IPS DF 6.9 (cell line): ENCODE results near the gene POFUT2.

Source experiments
- DNase-seq: peaks from one replicate; pipeline ENCODE4 v3.0.0-alpha.2; 2013; ENCODE audit warnings: low read depth, low spot score
- H3K27ac ChIP-seq: one replicate; pipeline ENCODE4 v1.5.1; 2013; ENCODE audit warnings: low read length, control low read depth
- H3K27me3 ChIP-seq: 2 replicates; pipeline ENCODE4 v1.6.1; 2013; ENCODE audit warnings: mild to moderate bottlenecking, low read length; ENCODE audit not compliant: control insufficient read depth, insufficient read depth
- H3K36me3 ChIP-seq: 2 replicates; pipeline ENCODE4 v1.6.1; 2013; ENCODE audit warnings: low read length; ENCODE audit not compliant: control insufficient read depth, insufficient read depth
- H3K4me1 ChIP-seq: 2 replicates; pipeline ENCODE4 v1.6.1; 2013; ENCODE audit warnings: low read length; ENCODE audit not compliant: control insufficient read depth, insufficient read depth
- H3K4me3 ChIP-seq: 2 replicates; pipeline ENCODE4 v1.5.1; 2013; ENCODE audit warnings: mild to moderate bottlenecking, low read length
- H3K9me3 ChIP-seq: 2 replicates; pipeline ENCODE4 v1.6.1; 2013; ENCODE audit warnings: low read length, inconsistent platforms; ENCODE audit not compliant: control insufficient read depth, insufficient read depth
- WGBS: extraction: QIAGEN DNeasy Blood & Tissue Kit; methylation state at CpG from one replicate; pipeline ENCODE4 v1.1.7; 2013; ENCODE audit warnings: mixed read lengths, missing lambda C conversion rate; ENCODE audit not compliant: insufficient read length, insufficient coverage; 5-methylcytosine and 5-hydroxymethylcytosine counted together

The POFUT2 gene

GRCh38 chr21:45331531-45332147 is 43.9 kb upstream of the POFUT2 start:
- Histone ChIP-seq H3K36me3 (no peaks in the 10 kb centered on the region), H3K27me3 (no peaks in the 10 kb centered on the region), H3K4me3 (no peak overlapping the region), H3K4me1 (peaks cover 11% of the 10 kb centered on the region), H3K9me3 (no peaks in the 10 kb centered on the region), H3K27ac (no peak overlapping the region)
- no peak for DNase-seq
- WGBS, result no CpG with 5 or more reads among the region's 17 CpGs

DNA sequence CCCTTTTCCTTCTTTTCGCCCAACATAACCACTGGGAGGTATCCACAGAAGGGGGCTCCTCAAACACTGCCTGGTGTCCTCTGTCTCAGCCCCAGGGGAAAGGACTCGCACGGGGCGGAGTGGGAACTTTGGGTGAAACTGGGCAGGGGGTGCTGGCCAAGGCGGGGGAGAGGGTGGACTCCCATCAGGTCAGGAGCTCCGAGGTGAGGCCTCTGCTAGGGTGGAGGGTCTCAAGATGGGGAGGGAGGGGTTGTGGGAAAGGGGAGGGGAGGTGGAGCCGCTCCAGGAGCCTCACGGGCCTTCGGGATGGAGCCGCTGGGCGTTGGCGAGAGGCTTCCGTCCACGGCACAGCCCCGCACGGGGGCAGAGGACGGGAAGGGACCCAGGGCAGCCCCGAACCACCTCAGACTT is 43.2 kb upstream of the POFUT2 start:
- H3K36me3 ChIP-seq, result no peaks in the 10 kb centered on the region
- no CpG with 5 or more reads among the region's 18 CpGs for WGBS
- no peak for DNase-seq
- peaks cover 8% of the 10 kb centered on the region for H3K4me1 ChIP-seq
- no peaks in the 10 kb centered on the region for H3K9me3 ChIP-seq
- no peak overlapping the region for H3K27ac ChIP-seq
- H3K4me3 ChIP-seq, result no peak overlapping the region
- H3K27me3 ChIP-seq, result no peaks in the 10 kb centered on the region

GRCh38 chr21:45330075-45330781 is 42.5 kb upstream of the POFUT2 start:
- no CpG with 5 or more reads among the region's 15 CpGs for WGBS
- no peaks in the 10 kb centered on the region for H3K27me3 ChIP-seq
- DNase-seq, result no peak
- H3K27ac ChIP-seq, result no peak overlapping the region
- peaks cover 8% of the 10 kb centered on the region for H3K4me1 ChIP-seq
- no peaks in the 10 kb centered on the region for H3K9me3 ChIP-seq
- no peak overlapping the region for H3K4me3 ChIP-seq
- H3K36me3 ChIP-seq, result no peaks in the 10 kb centered on the region

DNA sequence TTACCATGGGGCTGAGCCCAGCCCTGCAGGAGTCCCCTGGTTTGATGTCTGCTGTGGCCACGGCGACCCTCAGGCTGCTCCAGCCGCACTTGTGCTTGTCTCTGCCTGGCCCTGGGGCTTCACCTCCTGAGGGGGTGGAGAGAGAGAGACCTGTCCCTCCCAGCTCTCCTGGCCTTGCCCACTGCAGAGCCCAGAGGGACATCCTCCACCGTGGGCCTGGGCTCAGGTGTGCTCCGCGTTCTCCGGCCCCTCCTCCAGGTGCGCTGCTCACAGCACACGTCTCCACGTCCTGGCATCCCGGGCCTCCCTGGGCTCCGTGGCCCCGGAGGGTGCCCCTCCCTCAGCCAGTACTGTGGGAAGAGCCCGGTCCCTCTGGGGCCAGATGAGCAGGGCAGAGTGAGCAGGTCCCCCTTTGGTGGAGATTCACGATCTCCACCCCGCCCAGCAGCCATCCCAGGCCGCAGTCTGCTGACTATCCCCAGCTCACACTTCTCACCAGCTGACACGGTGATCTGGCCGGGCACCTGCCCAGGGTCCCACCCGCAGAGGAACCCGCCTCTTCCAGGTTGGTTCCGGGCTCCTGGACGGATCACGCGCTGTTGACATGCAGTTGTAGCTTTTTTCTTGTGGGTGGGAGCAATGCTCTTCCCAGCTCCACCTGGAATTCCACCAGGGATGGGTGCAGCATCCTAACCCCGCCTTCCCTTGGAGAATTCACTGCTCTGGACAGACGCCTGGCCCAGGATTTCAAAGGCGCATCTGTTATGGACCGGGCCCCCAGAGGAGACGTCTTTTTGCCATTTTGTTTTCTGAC is 41.8 kb upstream of the POFUT2 start:
- WGBS, result no CpG with 5 or more reads among the region's 30 CpGs
- H3K9me3 ChIP-seq, result no peaks in the 10 kb centered on the region
- H3K36me3 ChIP-seq, result no peaks in the 10 kb centered on the region
- H3K27ac ChIP-seq, result no peak overlapping the region
- DNase-seq, result no peak
- peaks cover 8% of the 10 kb centered on the region for H3K4me1 ChIP-seq
- no peaks in the 10 kb centered on the region for H3K27me3 ChIP-seq
- H3K4me3 ChIP-seq, result no peak overlapping the region

GRCh38 chr21:45328198-45329091 is 40.8 kb upstream of the POFUT2 start:
- no CpG with 5 or more reads among the region's 43 CpGs for WGBS
- Histone ChIP-seq H3K4me3 (no peak overlapping the region), H3K27ac (no peak overlapping the region), H3K36me3 (no peaks in the 10 kb centered on the region), H3K4me1 (peaks cover 11% of the 10 kb centered on the region), H3K9me3 (no peaks in the 10 kb centered on the region), H3K27me3 (no peaks in the 10 kb centered on the region)
- DNase-seq, result no peak

GRCh38 chr21:45327441-45328197 is 39.9 kb upstream of the POFUT2 start:
- no peak for DNase-seq
- Histone ChIP-seq H3K36me3 (no peaks in the 10 kb centered on the region), H3K9me3 (no peaks in the 10 kb centered on the region), H3K4me1 (peaks cover 18% of the 10 kb centered on the region), H3K27me3 (no peaks in the 10 kb centered on the region), H3K27ac (no peak overlapping the region), H3K4me3 (no peak overlapping the region)
- no CpG with 5 or more reads among the region's 23 CpGs for WGBS

GRCh38 chr21:45326891-45327440 is 39.3 kb upstream of the POFUT2 start:
- peaks cover 19% of the 10 kb centered on the region for H3K4me1 ChIP-seq
- no peaks in the 10 kb centered on the region for H3K9me3 ChIP-seq
- H3K27me3 ChIP-seq, result no peaks in the 10 kb centered on the region
- no peaks in the 10 kb centered on the region for H3K36me3 ChIP-seq
- no peak for DNase-seq
- H3K4me3 ChIP-seq, result no peak overlapping the region
- WGBS, result no CpG with 5 or more reads among the region's 8 CpGs
- H3K27ac ChIP-seq, result no peak overlapping the region

GRCh38 chr21:45326169-45326851 is 38.6 kb upstream of the POFUT2 start:
- H3K4me3 ChIP-seq, result no peak overlapping the region
- H3K36me3 ChIP-seq, result no peaks in the 10 kb centered on the region
- H3K27ac ChIP-seq, result no peak overlapping the region
- H3K4me1 ChIP-seq, result peaks cover 15% of the 10 kb centered on the region
- no peaks in the 10 kb centered on the region for H3K9me3 ChIP-seq
- DNase-seq, result no peak
- H3K27me3 ChIP-seq, result no peaks in the 10 kb centered on the region
- WGBS, result no CpG with 5 or more reads among the region's 25 CpGs
